ENCODE data around the gene EVL.
"Not testable (repeated sequence)": the region's sequence is repeated elsewhere in the genome, so short reads cannot be mapped to it uniquely, and the experiment has no call there.

The EVL gene

GRCh38 chr14:100056964-100057795, 8.0 kb upstream of the EVL start:
- H3K27me3 ChIP-seq (ENCODE audit: low read depth, low read length), result no peaks in the 10 kb centered on the region
- no peaks in the 10 kb centered on the region for H3K9me3 ChIP-seq (ENCODE audit: control insufficient read depth in 1 of 2, low read length in 2 of 2)
- H3K4me3 ChIP-seq (ENCODE audit: low read depth in 1 of 2, low read length in 2 of 2), result no peak overlapping the region
- peaks cover 0 to 8% of the 10 kb centered on the region in 2 donors for H3K4me1 ChIP-seq (ENCODE audit: control insufficient read depth in 1 of 2, insufficient read depth in 2 of 2, low read length in 2 of 2)
- no peaks in the 10 kb centered on the region for H3K36me3 ChIP-seq (ENCODE audit: control insufficient read depth in 1 of 2, insufficient read depth in 2 of 2, low read length in 2 of 2)
- no peak overlapping the region for H3K27ac ChIP-seq (ENCODE audit: low read length)

GRCh38 chr14:100058777-100059437, 6.3 kb upstream of the EVL start:
- H3K9me3 ChIP-seq (ENCODE audit: control insufficient read depth in 1 of 2, low read length in 2 of 2), result no peaks in the 10 kb centered on the region
- H3K27me3 ChIP-seq (ENCODE audit: low read depth, low read length), result no peaks in the 10 kb centered on the region
- no peak overlapping the region for H3K27ac ChIP-seq (ENCODE audit: low read length)
- no peaks in the 10 kb centered on the region for H3K36me3 ChIP-seq (ENCODE audit: control insufficient read depth in 1 of 2, insufficient read depth in 2 of 2, low read length in 2 of 2)
- no peak overlapping the region for H3K4me3 ChIP-seq (ENCODE audit: low read depth in 1 of 2, low read length in 2 of 2)
- peaks cover 0 to 8% of the 10 kb centered on the region in 2 donors for H3K4me1 ChIP-seq (ENCODE audit: control insufficient read depth in 1 of 2, insufficient read depth in 2 of 2, low read length in 2 of 2)

- Histone ChIP-seq H3K27ac (ENCODE audit: low read length) (no peak overlapping the region), H3K27me3 (ENCODE audit: low read depth, low read length) (no peaks in the 10 kb centered on the region), H3K4me3 (ENCODE audit: low read depth in 1 of 2, low read length in 2 of 2) (no peak overlapping the region), H3K36me3 (ENCODE audit: control insufficient read depth in 1 of 2, insufficient read depth in 2 of 2, low read length in 2 of 2) (no peaks in the 10 kb centered on the region), H3K4me1 (ENCODE audit: control insufficient read depth in 1 of 2, insufficient read depth in 2 of 2, low read length in 2 of 2) (peaks cover 0 to 8% of the 10 kb centered on the region in 2 donors), H3K9me3 (ENCODE audit: control insufficient read depth in 1 of 2, low read length in 2 of 2) (no peaks in the 10 kb centered on the region)
These were observed 5.8 kb upstream of the EVL start for GRCh38 chr14:100059438-100059781.

DNA sequence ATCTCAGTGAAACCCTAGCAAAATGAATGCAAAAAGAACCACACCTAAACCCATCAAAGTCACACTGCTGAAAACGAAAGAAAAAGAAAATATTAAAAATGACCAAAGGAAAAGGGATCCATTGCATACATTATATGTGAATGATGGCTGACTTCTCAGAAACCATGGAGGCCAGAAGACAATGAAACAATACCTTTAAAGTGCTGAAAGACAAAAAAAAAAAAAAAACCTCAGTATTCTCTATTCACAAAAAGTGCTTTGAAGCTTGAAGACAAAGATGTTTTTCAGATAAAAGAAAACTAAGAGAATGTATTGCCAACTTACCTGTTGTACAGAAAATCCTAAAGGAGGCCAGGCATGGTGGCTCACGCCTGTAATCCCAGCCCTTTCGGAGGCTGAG, 4.5 kb upstream of the EVL start:
- no peaks in the 10 kb centered on the region for H3K27me3 ChIP-seq (ENCODE audit: low read depth, low read length)
- peaks cover 0 to 8% of the 10 kb centered on the region in 2 donors for H3K4me1 ChIP-seq (ENCODE audit: control insufficient read depth in 1 of 2, insufficient read depth in 2 of 2, low read length in 2 of 2)
- no peaks in the 10 kb centered on the region for H3K36me3 ChIP-seq (ENCODE audit: control insufficient read depth in 1 of 2, insufficient read depth in 2 of 2, low read length in 2 of 2)
- no peak overlapping the region for H3K4me3 ChIP-seq (ENCODE audit: low read depth in 1 of 2, low read length in 2 of 2)
- H3K9me3 ChIP-seq (ENCODE audit: control insufficient read depth in 1 of 2, low read length in 2 of 2), result no peaks in the 10 kb centered on the region
- no peak overlapping the region for H3K27ac ChIP-seq (ENCODE audit: low read length)

GRCh38 chr14:100062590-100062989, 2.6 kb upstream of the EVL start:
- H3K27me3 ChIP-seq (ENCODE audit: low read depth, low read length), result no peaks in the 10 kb centered on the region
- H3K4me1 ChIP-seq (ENCODE audit: control insufficient read depth in 1 of 2, insufficient read depth in 2 of 2, low read length in 2 of 2), result peaks cover 0 to 5% of the 10 kb centered on the region in 2 donors
- H3K36me3 ChIP-seq (ENCODE audit: control insufficient read depth in 1 of 2, insufficient read depth in 2 of 2, low read length in 2 of 2), result no peaks in the 10 kb centered on the region
- no peaks in the 10 kb centered on the region for H3K9me3 ChIP-seq (ENCODE audit: control insufficient read depth in 1 of 2, low read length in 2 of 2)
- no peak overlapping the region for H3K4me3 ChIP-seq (ENCODE audit: low read depth in 1 of 2, low read length in 2 of 2)
- no peak overlapping the region for H3K27ac ChIP-seq (ENCODE audit: low read length)

GRCh38 chr14:100063314-100063941, 1.8 kb upstream of the EVL start:
- Histone ChIP-seq H3K4me1 (ENCODE audit: control insufficient read depth in 1 of 2, insufficient read depth in 2 of 2, low read length in 2 of 2) (peaks cover 0 to 5% of the 10 kb centered on the region in 2 donors), H3K27me3 (ENCODE audit: low read depth, low read length) (no peaks in the 10 kb centered on the region), H3K36me3 (ENCODE audit: control insufficient read depth in 1 of 2, insufficient read depth in 2 of 2, low read length in 2 of 2) (no peaks in the 10 kb centered on the region), H3K9me3 (ENCODE audit: control insufficient read depth in 1 of 2, low read length in 2 of 2) (no peaks in the 10 kb centered on the region), H3K4me3 (ENCODE audit: low read depth in 1 of 2, low read length in 2 of 2) (no peak overlapping the region), H3K27ac (ENCODE audit: low read length) (no peak overlapping the region)

GRCh38 chr14:100064335-100065092, 708 bp upstream of the EVL start:
- H3K9me3 ChIP-seq (ENCODE audit: control insufficient read depth in 1 of 2, low read length in 2 of 2); H3K4me1 ChIP-seq (ENCODE audit: control insufficient read depth in 1 of 2, insufficient read depth in 2 of 2, low read length in 2 of 2); H3K4me3 ChIP-seq (ENCODE audit: low read depth in 1 of 2, low read length in 2 of 2); H3K27me3 ChIP-seq (ENCODE audit: low read depth, low read length); H3K36me3 ChIP-seq (ENCODE audit: control insufficient read depth in 1 of 2, insufficient read depth in 2 of 2, low read length in 2 of 2): not testable (repeated sequence)
- peak overlapping the region; percentile 24 for H3K27ac ChIP-seq (ENCODE audit: low read length)

DNA sequence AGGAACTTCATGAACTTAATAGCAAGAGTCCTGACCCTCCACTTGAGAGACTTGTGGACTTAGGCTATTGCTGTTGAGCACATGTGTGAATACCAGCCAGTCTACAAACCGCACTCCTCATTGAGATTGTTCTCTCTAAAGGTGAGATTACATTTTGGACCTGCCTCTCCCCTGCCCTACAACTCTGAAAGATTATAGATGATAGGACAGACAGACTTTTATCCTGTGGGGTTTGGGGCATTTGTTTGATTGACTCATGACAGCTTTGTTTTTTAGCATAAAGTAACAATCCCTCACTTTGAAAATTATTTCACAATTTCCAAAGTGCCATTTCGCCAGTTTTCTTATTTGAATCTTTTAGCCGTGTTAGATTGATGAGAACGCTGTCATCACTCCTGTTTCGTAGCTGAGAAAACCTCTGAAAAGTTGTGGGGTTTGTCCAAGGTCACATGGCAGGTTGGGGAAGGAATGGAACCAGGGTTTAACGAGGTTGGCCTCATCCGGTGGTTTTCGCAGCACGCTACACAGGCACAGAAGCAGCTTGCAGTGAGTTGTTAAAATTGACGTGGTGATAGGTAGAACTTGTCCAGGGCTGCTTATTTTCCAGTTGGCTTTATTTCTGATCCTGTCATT, 836 bp downstream of the EVL start:
- H3K4me3 ChIP-seq (ENCODE audit: low read depth in 1 of 2, low read length in 2 of 2), result peak overlapping the region in 1 of 2 donors; percentile 23
- H3K27me3 ChIP-seq (ENCODE audit: low read depth, low read length), result no peaks in the 10 kb centered on the region
- no peaks in the 10 kb centered on the region for H3K36me3 ChIP-seq (ENCODE audit: control insufficient read depth in 1 of 2, insufficient read depth in 2 of 2, low read length in 2 of 2)
- H3K9me3 ChIP-seq (ENCODE audit: control insufficient read depth in 1 of 2, low read length in 2 of 2), result no peaks in the 10 kb centered on the region
- no peaks in the 10 kb centered on the region for H3K4me1 ChIP-seq (ENCODE audit: control insufficient read depth in 1 of 2, insufficient read depth in 2 of 2, low read length in 2 of 2)
- peak overlapping the region; percentile 24 for H3K27ac ChIP-seq (ENCODE audit: low read length)

- H3K4me3 ChIP-seq (ENCODE audit: low read depth in 1 of 2, low read length in 2 of 2), result peak overlapping the region in 1 of 2 donors; percentile 23
- H3K27ac ChIP-seq (ENCODE audit: low read length), result peak overlapping the region; percentile 32
- no peaks in the 10 kb centered on the region for H3K27me3 ChIP-seq (ENCODE audit: low read depth, low read length)
- H3K36me3 ChIP-seq (ENCODE audit: control insufficient read depth in 1 of 2, insufficient read depth in 2 of 2, low read length in 2 of 2), result no peaks in the 10 kb centered on the region
- H3K4me1 ChIP-seq (ENCODE audit: control insufficient read depth in 1 of 2, insufficient read depth in 2 of 2, low read length in 2 of 2), result no peaks in the 10 kb centered on the region
- H3K9me3 ChIP-seq (ENCODE audit: control insufficient read depth in 1 of 2, low read length in 2 of 2), result no peaks in the 10 kb centered on the region
These were observed 1.7 kb downstream of the EVL start for GRCh38 chr14:100066962-100067361.

DNA sequence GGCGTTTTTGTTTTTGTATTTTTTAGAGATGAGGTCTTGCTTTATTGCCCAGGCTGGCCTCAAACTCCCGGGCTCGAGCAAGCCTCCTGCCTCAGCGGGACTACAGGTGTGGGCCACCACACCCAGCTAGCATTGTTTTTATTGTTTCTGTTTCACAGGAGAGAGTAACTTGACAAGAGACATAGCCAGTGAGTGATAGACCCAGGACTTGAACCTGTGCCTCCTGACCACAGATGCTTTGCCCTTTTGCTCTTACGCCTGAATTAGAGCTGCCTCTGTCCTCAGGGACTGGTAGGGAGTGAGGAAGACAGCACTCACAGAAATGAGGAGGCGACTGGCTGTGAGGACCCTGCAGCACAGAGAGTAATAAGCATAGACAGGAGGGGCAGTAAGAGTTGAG, 2.3 kb downstream of the EVL start:
- peak overlapping the region in 1 of 2 donors; percentile 27 for H3K4me3 ChIP-seq (ENCODE audit: low read depth in 1 of 2, low read length in 2 of 2)
- H3K27ac ChIP-seq (ENCODE audit: low read length), result peak overlapping the region; percentile 32

More for the DNA sequence above, 2.3 kb downstream of the EVL start:
- Histone ChIP-seq H3K27me3 (ENCODE audit: low read depth, low read length) (no peaks in the 10 kb centered on the region), H3K9me3 (ENCODE audit: control insufficient read depth in 1 of 2, low read length in 2 of 2) (no peaks in the 10 kb centered on the region), H3K36me3 (ENCODE audit: control insufficient read depth in 1 of 2, insufficient read depth in 2 of 2, low read length in 2 of 2) (no peaks in the 10 kb centered on the region), H3K4me1 (ENCODE audit: control insufficient read depth in 1 of 2, insufficient read depth in 2 of 2, low read length in 2 of 2) (no peaks in the 10 kb centered on the region)
